GM23338 (cell line): ENCODE data around the gene EEA1.

Experiments
- CREB1 ChIP-seq: fragments of 250-450 bp; sonication (Bioruptor Pico); IDR thresholded peaks from 2 replicates; pipeline ENCODE4 v1.5.0; 2020; ENCODE audit warnings: low read depth, mild to moderate bottlenecking, moderate library complexity
- EZH2 ChIP-seq: fragments of 200-600 bp; sonication (generic); IDR thresholded peaks from one replicate; pipeline ENCODE4 v1.8.0; 2017; ENCODE audit warnings: antibody characterized with exemption, mild to moderate bottlenecking, low read depth; ENCODE audit not compliant: unreplicated experiment
- EZH2phosphoT487 ChIP-seq: fragments of 200-600 bp; sonication (generic); IDR thresholded peaks from one replicate; pipeline ENCODE4 v1.8.1; 2018; ENCODE audit warnings: antibody characterized with exemption; ENCODE audit not compliant: unreplicated experiment
- NANOG ChIP-seq: IDR thresholded peaks from 2 replicates; pipeline ENCODE4 v1.6.1; 2016; ENCODE audit warnings: antibody characterized with exemption, borderline replicate concordance
- POLR2AphosphoS5 ChIP-seq: IDR thresholded peaks from 2 replicates; pipeline ENCODE4 v1.6.1; 2016; ENCODE audit warnings: antibody characterized with exemption, low read depth
- ZNF331 ChIP-seq: fragments of 250-450 bp; sonication (Bioruptor Pico); IDR thresholded peaks from 2 replicates; pipeline ENCODE4 v1.5.0; 2020; ENCODE audit warnings: low read depth, mild to moderate bottlenecking, moderate library complexity
- TF ChIP-seq, protein P1 (sequence below), 2 experiments: fragments of 200-600 bp in 1 of 2; sonication (generic) in 1 of 2; conservative IDR thresholded peaks; 2 replicates each; pipeline versions ENCODE4 v1.5.1 to v1.6.1; 2016 to 2017; ENCODE audit warnings: antibody characterized with exemption in 2 of 2, low read depth in 2 of 2, mild to moderate bottlenecking in 2 of 2, moderate library complexity in 1 of 2
- TF ChIP-seq, protein P2 (sequence below): IDR thresholded peaks from one replicate; pipeline ENCODE4 v1.6.1; 2018; ENCODE audit warnings: antibody characterized with exemption; ENCODE audit not compliant: unreplicated experiment
- TF ChIP-seq, protein P3 (sequence below): IDR thresholded peaks from 2 replicates; pipeline ENCODE4 v1.6.1; 2016; ENCODE audit warnings: antibody characterized with exemption

DNA sequence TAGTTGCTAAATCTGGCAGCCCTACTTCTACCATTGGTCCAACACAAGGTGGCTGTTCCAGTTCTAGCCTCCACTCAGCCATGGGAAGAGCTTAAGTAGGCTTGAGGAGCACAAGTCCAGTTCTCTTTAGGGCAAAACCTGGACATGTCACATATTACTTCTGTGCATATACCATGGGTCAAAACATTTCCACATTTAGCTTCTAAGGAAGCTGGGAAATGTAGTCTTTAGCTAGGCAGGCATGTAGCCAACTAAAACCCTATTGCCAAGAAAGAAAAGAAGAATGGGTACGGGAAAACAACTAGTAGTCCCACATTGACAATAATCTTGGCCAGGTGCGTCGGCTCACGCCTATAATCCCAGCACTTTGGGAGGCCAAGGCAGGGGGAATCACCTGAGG lies 20.9 kb upstream of the EEA1 start:
- TF ChIP-seq, protein P1, sequence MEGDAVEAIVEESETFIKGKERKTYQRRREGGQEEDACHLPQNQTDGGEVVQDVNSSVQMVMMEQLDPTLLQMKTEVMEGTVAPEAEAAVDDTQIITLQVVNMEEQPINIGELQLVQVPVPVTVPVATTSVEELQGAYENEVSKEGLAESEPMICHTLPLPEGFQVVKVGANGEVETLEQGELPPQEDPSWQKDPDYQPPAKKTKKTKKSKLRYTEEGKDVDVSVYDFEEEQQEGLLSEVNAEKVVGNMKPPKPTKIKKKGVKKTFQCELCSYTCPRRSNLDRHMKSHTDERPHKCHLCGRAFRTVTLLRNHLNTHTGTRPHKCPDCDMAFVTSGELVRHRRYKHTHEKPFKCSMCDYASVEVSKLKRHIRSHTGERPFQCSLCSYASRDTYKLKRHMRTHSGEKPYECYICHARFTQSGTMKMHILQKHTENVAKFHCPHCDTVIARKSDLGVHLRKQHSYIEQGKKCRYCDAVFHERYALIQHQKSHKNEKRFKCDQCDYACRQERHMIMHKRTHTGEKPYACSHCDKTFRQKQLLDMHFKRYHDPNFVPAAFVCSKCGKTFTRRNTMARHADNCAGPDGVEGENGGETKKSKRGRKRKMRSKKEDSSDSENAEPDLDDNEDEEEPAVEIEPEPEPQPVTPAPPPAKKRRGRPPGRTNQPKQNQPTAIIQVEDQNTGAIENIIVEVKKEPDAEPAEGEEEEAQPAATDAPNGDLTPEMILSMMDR (conservative IDR thresholded peaks at IDR 0.05; ENCODE audit: low read depth in 2 of 2): no peak
- TF ChIP-seq EZH2 (no peak), POLR2AphosphoS5 (no peak), EZH2phosphoT487 (no peak), NANOG (no peak), CREB1 (CRISPR knock-in tag) (no peak), ZNF331 (CRISPR knock-in tag) (no peak)
- TF ChIP-seq, protein P2, sequence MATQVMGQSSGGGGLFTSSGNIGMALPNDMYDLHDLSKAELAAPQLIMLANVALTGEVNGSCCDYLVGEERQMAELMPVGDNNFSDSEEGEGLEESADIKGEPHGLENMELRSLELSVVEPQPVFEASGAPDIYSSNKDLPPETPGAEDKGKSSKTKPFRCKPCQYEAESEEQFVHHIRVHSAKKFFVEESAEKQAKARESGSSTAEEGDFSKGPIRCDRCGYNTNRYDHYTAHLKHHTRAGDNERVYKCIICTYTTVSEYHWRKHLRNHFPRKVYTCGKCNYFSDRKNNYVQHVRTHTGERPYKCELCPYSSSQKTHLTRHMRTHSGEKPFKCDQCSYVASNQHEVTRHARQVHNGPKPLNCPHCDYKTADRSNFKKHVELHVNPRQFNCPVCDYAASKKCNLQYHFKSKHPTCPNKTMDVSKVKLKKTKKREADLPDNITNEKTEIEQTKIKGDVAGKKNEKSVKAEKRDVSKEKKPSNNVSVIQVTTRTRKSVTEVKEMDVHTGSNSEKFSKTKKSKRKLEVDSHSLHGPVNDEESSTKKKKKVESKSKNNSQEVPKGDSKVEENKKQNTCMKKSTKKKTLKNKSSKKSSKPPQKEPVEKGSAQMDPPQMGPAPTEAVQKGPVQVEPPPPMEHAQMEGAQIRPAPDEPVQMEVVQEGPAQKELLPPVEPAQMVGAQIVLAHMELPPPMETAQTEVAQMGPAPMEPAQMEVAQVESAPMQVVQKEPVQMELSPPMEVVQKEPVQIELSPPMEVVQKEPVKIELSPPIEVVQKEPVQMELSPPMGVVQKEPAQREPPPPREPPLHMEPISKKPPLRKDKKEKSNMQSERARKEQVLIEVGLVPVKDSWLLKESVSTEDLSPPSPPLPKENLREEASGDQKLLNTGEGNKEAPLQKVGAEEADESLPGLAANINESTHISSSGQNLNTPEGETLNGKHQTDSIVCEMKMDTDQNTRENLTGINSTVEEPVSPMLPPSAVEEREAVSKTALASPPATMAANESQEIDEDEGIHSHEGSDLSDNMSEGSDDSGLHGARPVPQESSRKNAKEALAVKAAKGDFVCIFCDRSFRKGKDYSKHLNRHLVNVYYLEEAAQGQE: no peak
- TF ChIP-seq, protein P3, sequence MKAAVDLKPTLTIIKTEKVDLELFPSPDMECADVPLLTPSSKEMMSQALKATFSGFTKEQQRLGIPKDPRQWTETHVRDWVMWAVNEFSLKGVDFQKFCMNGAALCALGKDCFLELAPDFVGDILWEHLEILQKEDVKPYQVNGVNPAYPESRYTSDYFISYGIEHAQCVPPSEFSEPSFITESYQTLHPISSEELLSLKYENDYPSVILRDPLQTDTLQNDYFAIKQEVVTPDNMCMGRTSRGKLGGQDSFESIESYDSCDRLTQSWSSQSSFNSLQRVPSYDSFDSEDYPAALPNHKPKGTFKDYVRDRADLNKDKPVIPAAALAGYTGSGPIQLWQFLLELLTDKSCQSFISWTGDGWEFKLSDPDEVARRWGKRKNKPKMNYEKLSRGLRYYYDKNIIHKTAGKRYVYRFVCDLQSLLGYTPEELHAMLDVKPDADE: no peak
